ENCODE results near the gene SMG7. TPM values are rescaled to one million over a fixed set of nuclear protein-coding genes. Genes with fewer than 3 reads are reported as not detected.

The SMG7 gene
- total and polyA plus RNA-seq, 2 of the 4 experiments (the other 2 are of a cell fraction), result 18.1 to 22.6 TPM

DNA sequence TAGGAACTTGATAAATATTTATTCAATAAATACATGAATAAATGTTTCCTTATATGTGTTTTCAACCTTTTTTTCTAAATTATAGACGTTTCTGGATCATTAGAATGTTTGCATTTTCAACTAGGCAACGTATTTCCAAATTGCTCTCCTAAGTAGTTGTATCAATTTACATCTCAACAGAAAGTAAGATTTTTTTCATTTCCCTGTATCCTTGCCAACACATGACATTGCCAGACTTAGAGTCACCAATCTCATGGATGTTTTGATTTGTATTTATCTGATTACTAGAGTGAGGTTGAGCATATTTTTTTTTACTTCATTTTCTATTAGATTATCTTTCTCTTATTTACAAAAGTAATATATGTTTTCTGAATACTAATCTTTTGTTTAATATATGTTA, 22.2 kb upstream of the SMG7 start:
- Histone ChIP-seq H2AK5ac (ENCODE audit: low read depth, low read length) (no peak overlapping the region), H3K27ac (ENCODE audit: insufficient read depth, low read length) (no peak overlapping the region), H2AK9ac (replicated peaks; ENCODE audit: low read depth, low read length, poor library complexity) (no peak overlapping the region), H3K27me3 (ENCODE audit: control insufficient read depth, insufficient read depth, low read length) (no peaks in the 10 kb centered on the region), H3K9me1 (ENCODE audit: insufficient read depth, low read length) (no peaks in the 10 kb centered on the region), H4K5ac (ENCODE audit: low read depth, low read length) (no peak overlapping the region), H3K4ac (ENCODE audit: low read depth, low read length) (no peak overlapping the region), H3K18ac (ENCODE audit: low read depth, low read length) (no peak overlapping the region), H3K36me3 (ENCODE audit: control insufficient read depth, insufficient read depth, low read length) (no peaks in the 10 kb centered on the region), H2BK15ac (ENCODE audit: low read depth, low read length) (no peak overlapping the region), H3K4me3 (ENCODE audit: insufficient read depth, low read depth, low read length) (no peak overlapping the region), H4K20me1 (ENCODE audit: insufficient read depth, low read length) (no peaks in the 10 kb centered on the region), H3K4me2 (ENCODE audit: low read depth, low read length) (no peak overlapping the region), H2BK5ac (ENCODE audit: low read depth, low read length, poor library complexity, severe bottlenecking) (no peak overlapping the region), H3K14ac (replicated peaks; ENCODE audit: low read depth, low read length) (no peak overlapping the region), H2BK20ac (ENCODE audit: low read depth, low read length) (no peak overlapping the region), H4K8ac (ENCODE audit: low read depth in 2 of 2, low read length in 2 of 2) (no peak overlapping the region), H2AFZ (replicated peaks; ENCODE audit: low read length, poor library complexity) (no peak overlapping the region), H3K9me3 (ENCODE audit: control insufficient read depth, insufficient read depth, low read length) (no peaks in the 10 kb centered on the region), H3K56ac (ENCODE audit: extremely low read depth, insufficient read depth, low read length) (no peak overlapping the region), H3K4me1 (ENCODE audit: control insufficient read depth, insufficient read depth, low read length) (no peaks in the 10 kb centered on the region), H3K9ac (ENCODE audit: low read depth, low read length) (no peak overlapping the region), H4K91ac (ENCODE audit: insufficient read depth, low read depth, low read length) (no peak overlapping the region), H3K79me1 (ENCODE audit: low read depth in 1 of 2, low read length in 2 of 2) (no peaks in the 10 kb centered on the region), H3K23ac (ENCODE audit: low read depth, low read length) (no peak overlapping the region), H2BK120ac (ENCODE audit: low read depth, low read length) (no peak overlapping the region)
- WGBS, 2 experiments (ENCODE audit: extremely low coverage in 2 of 2, insufficient read length in 1 of 2), result no CpG with 5 or more reads among the region's 2 CpGs
- TF ChIP-seq POLR2A (IDR thresholded peaks at IDR 0.05; ENCODE audit: low read depth, low read length), result no peak
- no peak for DNase-seq
- in situ Hi-C loops (cut with MboI; ENCODE audit: low sequenced_read_pairs), result no loop called here
- no peak for ATAC-seq (ENCODE audit: low read depth)
- CTCF ChIA-PET, result no interaction called here
- dilution Hi-C loops (cut with HindIII; ENCODE audit: low sequenced_read_pairs, unreplicated experiment), result no loop called here
- intact Hi-C loops (cut with micrococcal nuclease), result no loop called here
- POLR2A ChIA-PET (ENCODE audit: unreplicated experiment), result no interaction called here
- BruUV-seq (replicated peaks), result no TSS peak

Data from IMR-90 (cell line).